Stimulated activated naive B cell treated with anti-CD40 and anti-IgM and Interleukin-4, amounts not matched to agents 10 μg/mL and 1 μg/mL and 100 μg/mL, for 72 hours (primary cell): Measurements from ENCODE around the gene CYREN.
"Not testable (repeated sequence)": the region's sequence is repeated elsewhere in the genome, so short reads cannot be mapped to it uniquely, and the experiment has no call there.

Experiments used
- ATAC-seq, 2 donors: fragments of 150-1000 bp; cut with Tn5 transposase; replicated peaks; 2 replicates each; pipeline ENCODE4 v1.10.0; 2021; ENCODE audit warnings: moderate library complexity in 1 of 2
- DNase-seq: peaks from one replicate; pipeline ENCODE4 v3.0.0; 2021
- H3K27ac Mint-ChIP-seq: one replicate; pipeline ENCODE4 v1.8.0; 2022; ENCODE audit warnings: mild to moderate bottlenecking, mixed read lengths
- H3K27me3 Mint-ChIP-seq, 2 donors: one replicate each; pipeline ENCODE4 v1.8.0; 2022; ENCODE audit warnings: mixed read lengths in 2 of 2
- H3K36me3 Mint-ChIP-seq, 2 donors: one replicate each; pipeline ENCODE4 v1.8.0; 2022; ENCODE audit warnings: mixed read lengths in 2 of 2, mild to moderate bottlenecking in 1 of 2
- H3K4me1 Mint-ChIP-seq, 2 donors: one replicate each; pipeline ENCODE4 v1.8.0; 2022; ENCODE audit warnings: mixed read lengths in 2 of 2, mild to moderate bottlenecking in 1 of 2
- H3K4me3 Mint-ChIP-seq, 2 donors: one replicate each; pipeline ENCODE4 v1.8.0; 2022; ENCODE audit warnings: mild to moderate bottlenecking in 2 of 2, mixed read lengths in 2 of 2, moderate library complexity in 1 of 2
- H3K9me3 Mint-ChIP-seq, 2 donors: one replicate each; pipeline ENCODE4 v1.8.0; 2022; ENCODE audit warnings: mixed read lengths in 2 of 2, mild to moderate bottlenecking in 1 of 2

The CYREN gene

GRCh38 chr7:135150072-135150782, 20.3 kb downstream of the CYREN start:
- Mint-ChIP-seq H3K4me1 (peaks cover 50 to 85% of the 10 kb centered on the region in 2 donors), H3K9me3 (peaks cover 9 to 21% of the 10 kb centered on the region in 2 donors), H3K4me3 (peak overlapping the region; percentile 56 to 86), H3K36me3 (peaks cover 34 to 36% of the 10 kb centered on the region in 2 donors), H3K27me3 (no peaks in the 10 kb centered on the region), H3K27ac (peak overlapping the region; percentile 89)
- ATAC-seq (no peak), DNase-seq (no peak)

- Mint-ChIP-seq H3K27ac (peak within 1 kb of the TSS; percentile 92), H3K4me1 (peaks cover 41 to 78% of the 10 kb centered on the region in 2 donors), H3K9me3 (peaks cover 4 to 5% of the 10 kb centered on the region in 2 donors), H3K36me3 (peaks cover 14 to 16% of the 10 kb centered on the region in 2 donors), H3K27me3 (no peaks in the 10 kb centered on the region), H3K4me3 (peak within 1 kb of the TSS; percentile 86)
- DNase-seq, result peak; percentile 60
- ATAC-seq, result peak; percentile 81 to 82
Measured at GRCh38 chr7:135147899-135148721, 22.4 kb downstream of the CYREN start, which contains the start of gene TMEM140. TSS of gene TMEM140 (plus strand) at chr7:135148072. CDS start at chr7:135164442, 16,370 bp downstream.

GRCh38 chr7:135147341-135147898, 23.1 kb downstream of the CYREN start:
- Mint-ChIP-seq H3K27ac (peak overlapping the region; percentile 92), H3K36me3 (peaks cover 8 to 9% of the 10 kb centered on the region in 2 donors), H3K27me3 (no peaks in the 10 kb centered on the region), H3K9me3 (no peaks in the 10 kb centered on the region), H3K4me3 (peak overlapping the region; percentile 86), H3K4me1 (peaks cover 35 to 71% of the 10 kb centered on the region in 2 donors)
- ATAC-seq, result no peak
- DNase-seq, result no peak

GRCh38 chr7:135143885-135144668, 26.4 kb downstream of the CYREN start:
- Mint-ChIP-seq H3K27me3 (no peaks in the 10 kb centered on the region), H3K4me1 (peaks cover 15 to 39% of the 10 kb centered on the region in 2 donors), H3K27ac (no peak overlapping the region), H3K4me3 (no peak overlapping the region), H3K9me3 (peaks cover 0 to 3% of the 10 kb centered on the region in 2 donors), H3K36me3 (peaks cover 0 to 4% of the 10 kb centered on the region in 2 donors)
- DNase-seq (no peak), ATAC-seq (no peak)

- Mint-ChIP-seq H3K36me3 (peaks cover 9 to 25% of the 10 kb centered on the region in 2 donors), H3K4me1 (peaks cover 0 to 2% of the 10 kb centered on the region in 2 donors), H3K4me3 (no peak overlapping the region), H3K9me3 (peaks cover 3 to 8% of the 10 kb centered on the region in 2 donors), H3K27me3 (no peaks in the 10 kb centered on the region), H3K27ac (no peak overlapping the region)
- DNase-seq (no peak), ATAC-seq (no peak)
Measured at GRCh38 chr7:135129579-135129978, 40.9 kb downstream of the CYREN start.

- DNase-seq (no peak), ATAC-seq (no peak)
- Mint-ChIP-seq H3K9me3 (peaks cover 3 to 8% of the 10 kb centered on the region in 2 donors), H3K36me3 (peaks cover 11 to 25% of the 10 kb centered on the region in 2 donors), H3K27me3 (no peaks in the 10 kb centered on the region), H3K4me1 (peaks cover 0 to 2% of the 10 kb centered on the region in 2 donors), H3K27ac (no peak overlapping the region), H3K4me3 (no peak overlapping the region)
Measured at GRCh38 chr7:135128931-135129330, 41.6 kb downstream of the CYREN start.

- not testable (repeated sequence) for DNase-seq, H3K27me3 Mint-ChIP-seq, H3K27ac Mint-ChIP-seq, H3K4me1 Mint-ChIP-seq, ATAC-seq, H3K4me3 Mint-ChIP-seq, H3K9me3 Mint-ChIP-seq
- H3K36me3 Mint-ChIP-seq, result peaks cover 14 to 27% of the 10 kb centered on the region in 2 donors
Measured at GRCh38 chr7:135124631-135125030, 45.9 kb downstream of the CYREN start.

- Mint-ChIP-seq H3K4me1 (peaks cover 0 to 2% of the 10 kb centered on the region in 2 donors), H3K27me3 (peaks cover 0 to 4% of the 10 kb centered on the region in 2 donors), H3K27ac (no peak overlapping the region), H3K4me3 (no peak overlapping the region), H3K36me3 (peaks cover 14 to 35% of the 10 kb centered on the region in 2 donors), H3K9me3 (peaks cover 7 to 10% of the 10 kb centered on the region in 2 donors)
- DNase-seq (no peak), ATAC-seq (no peak)
Measured at GRCh38 chr7:135121868-135122267, 48.6 kb downstream of the CYREN start.

- DNase-seq (no peak), ATAC-seq (no peak)
- no peak overlapping the region for H3K27ac Mint-ChIP-seq
- no peak overlapping the region for H3K4me3 Mint-ChIP-seq
- no peaks in the 10 kb centered on the region for H3K27me3 Mint-ChIP-seq
- H3K4me1 Mint-ChIP-seq, result no peaks in the 10 kb centered on the region
- peaks cover 10 to 28% of the 10 kb centered on the region in 2 donors for H3K36me3 Mint-ChIP-seq
- peaks cover 6 to 10% of the 10 kb centered on the region in 2 donors for H3K9me3 Mint-ChIP-seq
Measured at GRCh38 chr7:135117096-135117495, 53.4 kb downstream of the CYREN start.
